Measurements from ENCODE around the gene KNTC1.

- no peak for TF ChIP-seq CTCF (IDR thresholded peaks at IDR 0.05 in 4 of 5, conservative IDR thresholded peaks at IDR 0.05 in 1 of 5)
- TF ChIP-seq POLR2A (IDR thresholded peaks at IDR 0.05) = no peak
These were observed 10.3 kb upstream of the KNTC1 start for GRCh38 chr12:122516544-122517361.

Measured in gastrocnemius medialis (tissue), 4 donors.